ENCODE measurements around the gene LDLRAP1.
"Not testable (repeated sequence)": the region's sequence is repeated elsewhere in the genome, so short reads cannot be mapped to it uniquely, and the experiment has no call there.

The LDLRAP1 gene
- total RNA-seq = 96.8 to 251 reads per million in 2 donors

- DNase-seq = peak; percentile 35
These were observed at the start of gene LDLRAP1 for GRCh38 chr1:25543425-25544242. Gene LDLRAP1 (plus strand): TSS chr1:25543606. CDS start chr1:25543699, 93 bp downstream.

- DNase-seq = no peak
These were observed 48.5 kb upstream of the LDLRAP1 start for GRCh38 chr1:25494952-25495351.

GRCh38 chr1:25500694-25501093 lies 42.7 kb upstream of the LDLRAP1 start:
- no peak for DNase-seq

- DNase-seq = no peak
These were observed 42.0 kb upstream of the LDLRAP1 start for GRCh38 chr1:25501235-25502058.

- no peak for DNase-seq
These were observed 40.4 kb upstream of the LDLRAP1 start for GRCh38 chr1:25502957-25503356.

GRCh38 chr1:25503551-25504426 lies 39.6 kb upstream of the LDLRAP1 start:
- DNase-seq = peak; percentile 14

GRCh38 chr1:25504706-25505595 lies 38.5 kb upstream of the LDLRAP1 start:
- no peak for DNase-seq

- DNase-seq = no peak
These were observed 37.6 kb upstream of the LDLRAP1 start for GRCh38 chr1:25505656-25506385.

GRCh38 chr1:25506566-25507463 lies 36.6 kb upstream of the LDLRAP1 start:
- not testable (repeated sequence) for DNase-seq

GRCh38 chr1:25513666-25514065 lies 29.7 kb upstream of the LDLRAP1 start:
- DNase-seq = no peak

- DNase-seq = no peak
These were observed 28.4 kb upstream of the LDLRAP1 start for GRCh38 chr1:25515033-25515432.

- no peak for DNase-seq
These were observed 26.7 kb upstream of the LDLRAP1 start for GRCh38 chr1:25516686-25517085.

- no peak for DNase-seq
These were observed 25.7 kb upstream of the LDLRAP1 start for GRCh38 chr1:25517476-25518394.

- DNase-seq = no peak
These were observed 23.8 kb upstream of the LDLRAP1 start for GRCh38 chr1:25519624-25520023.

- no peak for DNase-seq
These were observed 22.9 kb upstream of the LDLRAP1 start for GRCh38 chr1:25520446-25521061.

- no peak for DNase-seq
These were observed 21.3 kb upstream of the LDLRAP1 start for GRCh38 chr1:25522031-25522655.

- DNase-seq = no peak
These were observed 19.9 kb upstream of the LDLRAP1 start for GRCh38 chr1:25523542-25523941.
